Activated T-helper 9 cell treated with anti-CD3 and anti-CD28 coated beads, Interleukin-2, amount 50 U/mL, for 16 hours (primary cell): Measurements from ENCODE around the gene DDR2.

Experiments used
- DNase-seq: peaks from one replicate; pipeline ENCODE4 v3.0.0-alpha.2; 2020; ENCODE audit warnings: low read depth

The DDR2 gene

DNA sequence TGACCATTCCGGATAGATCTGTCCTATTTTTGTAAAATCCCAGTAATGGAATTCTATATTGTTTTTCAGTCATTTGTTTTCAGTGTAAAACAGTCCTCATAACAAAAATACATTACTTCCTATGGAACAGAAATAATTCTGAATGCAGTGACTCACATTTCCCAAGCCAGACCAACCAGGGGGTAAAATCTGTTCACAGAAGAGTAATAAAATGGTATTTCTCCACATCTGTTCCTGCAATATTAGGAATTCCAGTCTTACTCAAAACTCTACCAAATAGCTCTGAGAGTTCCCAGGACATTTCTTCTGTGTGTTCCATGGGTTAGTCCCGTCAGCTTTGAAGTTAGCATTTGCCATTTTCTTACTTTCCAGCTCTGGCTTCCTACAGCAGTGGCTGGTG is 2.6 kb upstream of the DDR2 start:
- no peak for DNase-seq

- no peak for DNase-seq
Observed at GRCh38 chr1:162631546-162632191, 595 bp upstream of the DDR2 start.

DNA sequence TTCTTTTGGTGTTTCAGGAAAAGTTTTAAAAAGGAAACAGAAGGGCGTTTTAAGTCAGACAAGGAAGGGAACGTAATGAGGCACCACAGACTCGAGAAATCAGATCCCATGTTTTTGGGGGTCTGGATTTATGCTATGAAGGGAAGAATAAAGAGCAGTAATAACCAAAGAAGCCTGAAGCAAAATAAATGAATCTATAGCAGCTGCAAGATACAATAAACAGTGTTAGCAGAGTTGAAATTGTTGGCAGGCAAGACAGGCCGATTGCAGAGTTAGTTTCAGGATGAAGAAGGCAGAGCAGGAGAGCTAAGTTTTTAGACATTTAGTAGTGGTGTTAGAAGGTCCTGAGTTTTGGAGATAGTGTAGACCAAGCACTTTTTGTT is 425 bp downstream of the DDR2 start:
- no peak for DNase-seq

GRCh38 chr1:162633081-162633762 is 958 bp downstream of the DDR2 start:
- DNase-seq, result no peak

- no peak for DNase-seq
Observed at GRCh38 chr1:162635418-162635817, 3.2 kb downstream of the DDR2 start.

- DNase-seq, result no peak
Observed at GRCh38 chr1:162639718-162640117, 7.5 kb downstream of the DDR2 start.

GRCh38 chr1:162641114-162641513 is 8.8 kb downstream of the DDR2 start:
- no peak for DNase-seq

DNA sequence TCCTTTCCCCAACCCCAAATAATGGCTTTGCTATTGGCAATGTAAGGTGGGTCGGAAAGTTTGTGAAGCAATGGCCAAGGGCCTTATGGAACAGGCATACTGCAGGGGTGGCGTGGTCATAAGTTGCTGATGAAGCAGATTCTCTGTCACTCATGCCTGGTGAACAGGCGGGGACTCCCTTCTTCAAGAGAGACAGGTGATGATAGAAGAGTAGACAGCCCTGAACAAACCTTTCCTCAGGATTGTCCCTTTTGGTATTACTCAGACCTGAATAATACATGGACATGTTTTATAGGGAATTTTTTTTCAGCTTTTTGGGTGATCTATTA is 12.7 kb downstream of the DDR2 start:
- DNase-seq, result no peak

- DNase-seq, result no peak
Observed at GRCh38 chr1:162645666-162646065, 13.4 kb downstream of the DDR2 start.

- DNase-seq, result no peak
Observed at GRCh38 chr1:162649583-162649982, 17.3 kb downstream of the DDR2 start.

- DNase-seq, result no peak
Observed at GRCh38 chr1:162654915-162655620, 22.8 kb downstream of the DDR2 start.

GRCh38 chr1:162656266-162656665 is 24.0 kb downstream of the DDR2 start:
- no peak for DNase-seq

GRCh38 chr1:162660574-162660973 is 28.3 kb downstream of the DDR2 start:
- no peak for DNase-seq

DNA sequence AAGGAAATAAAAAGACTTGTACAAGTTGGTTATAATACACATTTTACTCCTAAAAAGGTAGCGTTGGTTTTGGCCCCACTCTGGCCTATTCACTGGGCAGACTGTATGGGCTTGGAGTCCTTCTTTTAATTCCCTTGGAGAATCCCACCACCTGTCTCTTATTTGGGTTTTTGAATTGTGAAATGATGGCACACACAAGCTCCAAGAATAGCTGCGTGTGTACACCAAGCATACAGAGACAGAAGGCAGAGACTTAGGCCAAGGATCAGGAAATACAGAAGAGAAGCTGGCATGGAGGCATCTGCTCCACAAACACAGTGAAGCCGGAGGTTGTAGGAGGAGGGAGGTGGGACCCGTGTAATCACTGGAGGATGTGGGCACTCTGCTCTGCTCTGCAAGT is 29.1 kb downstream of the DDR2 start:
- DNase-seq, result no peak

- no peak for DNase-seq
Observed at GRCh38 chr1:162662013-162662412, 29.7 kb downstream of the DDR2 start.

- no peak for DNase-seq
Observed at GRCh38 chr1:162663086-162663485, 30.8 kb downstream of the DDR2 start.

DNA sequence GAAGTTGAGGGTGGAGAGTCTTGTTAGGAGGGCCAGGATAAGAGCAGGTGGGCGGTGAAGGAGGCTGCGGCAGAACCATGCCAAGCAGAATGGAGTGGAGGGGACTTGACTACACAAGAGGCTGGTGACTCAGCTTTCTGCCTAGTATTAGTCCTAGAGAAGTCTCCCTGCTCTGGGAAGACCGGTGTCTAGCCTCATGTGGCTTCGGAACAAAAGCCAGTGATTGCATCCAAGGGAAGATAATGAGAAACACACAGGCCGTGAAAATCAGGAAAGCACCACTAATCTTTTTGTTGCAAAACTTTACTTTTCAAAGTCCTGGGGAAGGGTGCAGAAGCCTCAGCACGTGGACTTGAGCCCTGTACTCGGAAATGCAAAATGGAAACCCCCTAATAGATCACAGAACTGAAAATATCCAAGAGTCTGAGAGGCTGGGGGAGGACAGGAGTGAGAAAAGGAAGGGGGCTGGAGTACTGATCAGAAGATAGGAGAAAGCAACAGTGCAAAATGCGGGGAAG is 31.4 kb downstream of the DDR2 start:
- no peak for DNase-seq

DNA sequence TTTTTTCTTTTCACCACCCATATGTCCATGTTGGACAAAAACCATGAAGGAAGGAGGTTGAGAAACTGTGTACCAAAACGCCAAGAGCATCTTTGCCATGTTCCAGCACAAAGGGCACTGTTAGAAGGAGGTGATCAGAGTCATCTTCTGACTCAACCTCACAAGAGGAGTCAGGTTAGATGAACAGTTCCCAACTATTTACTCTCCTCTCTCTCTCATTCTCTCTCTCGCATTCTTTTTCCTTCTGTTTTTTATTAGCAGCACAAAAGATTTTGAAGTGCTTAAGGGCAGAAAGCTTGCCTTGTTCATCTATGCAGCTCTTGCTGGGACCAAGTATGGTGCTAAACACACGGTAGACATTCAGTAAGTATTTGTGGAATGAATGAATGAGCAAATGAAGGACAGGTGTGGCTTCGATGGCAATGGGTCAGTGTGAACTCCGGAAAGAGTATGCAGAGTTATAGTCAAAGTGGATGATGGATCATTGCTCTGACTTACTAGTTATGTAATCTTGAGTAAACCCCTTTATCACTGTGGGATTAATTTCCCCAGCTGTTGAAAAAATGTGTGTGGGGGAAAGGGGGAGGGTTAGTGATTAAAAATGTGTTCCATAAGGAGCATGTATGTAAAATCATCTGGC is 33.9 kb downstream of the DDR2 start:
- DNase-seq, result no peak

- DNase-seq, result no peak
Observed at GRCh38 chr1:162667381-162668080, 35.3 kb downstream of the DDR2 start.

DNA sequence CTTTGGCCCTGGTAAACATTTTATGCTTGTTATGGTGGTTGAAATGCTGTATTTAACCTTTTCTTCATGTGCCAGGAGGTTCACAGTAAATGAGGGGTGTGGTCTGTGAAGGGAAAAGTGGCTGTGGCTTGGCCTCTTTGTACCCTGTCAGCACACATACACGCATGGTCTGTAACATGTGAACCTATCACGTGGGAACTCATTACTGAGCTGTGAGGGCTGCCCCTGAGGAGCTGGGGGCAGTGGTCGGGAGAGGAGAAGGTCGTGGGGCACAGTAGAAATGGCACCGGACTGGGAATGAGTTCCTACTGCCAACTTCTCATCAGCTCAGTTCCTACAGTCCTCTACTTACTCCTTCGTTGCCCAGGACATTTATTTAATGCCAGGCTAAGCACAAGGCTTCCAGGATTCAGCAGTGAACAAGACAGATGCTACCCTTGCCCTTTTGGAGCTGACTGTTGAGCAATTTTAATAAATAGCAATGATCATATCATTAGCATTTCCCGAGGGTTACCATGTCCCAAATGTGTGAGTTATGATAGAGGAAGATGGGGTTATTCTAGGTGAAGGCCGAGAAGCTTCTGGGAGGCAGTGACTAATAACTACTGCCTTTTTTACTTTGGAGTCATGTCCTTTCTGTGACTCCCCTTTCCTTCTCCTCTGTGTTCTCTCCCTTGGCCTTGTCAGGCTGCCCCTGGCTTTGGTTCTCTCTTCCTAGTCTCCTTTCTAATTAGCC is 38.8 kb downstream of the DDR2 start:
- no peak for DNase-seq

DNA sequence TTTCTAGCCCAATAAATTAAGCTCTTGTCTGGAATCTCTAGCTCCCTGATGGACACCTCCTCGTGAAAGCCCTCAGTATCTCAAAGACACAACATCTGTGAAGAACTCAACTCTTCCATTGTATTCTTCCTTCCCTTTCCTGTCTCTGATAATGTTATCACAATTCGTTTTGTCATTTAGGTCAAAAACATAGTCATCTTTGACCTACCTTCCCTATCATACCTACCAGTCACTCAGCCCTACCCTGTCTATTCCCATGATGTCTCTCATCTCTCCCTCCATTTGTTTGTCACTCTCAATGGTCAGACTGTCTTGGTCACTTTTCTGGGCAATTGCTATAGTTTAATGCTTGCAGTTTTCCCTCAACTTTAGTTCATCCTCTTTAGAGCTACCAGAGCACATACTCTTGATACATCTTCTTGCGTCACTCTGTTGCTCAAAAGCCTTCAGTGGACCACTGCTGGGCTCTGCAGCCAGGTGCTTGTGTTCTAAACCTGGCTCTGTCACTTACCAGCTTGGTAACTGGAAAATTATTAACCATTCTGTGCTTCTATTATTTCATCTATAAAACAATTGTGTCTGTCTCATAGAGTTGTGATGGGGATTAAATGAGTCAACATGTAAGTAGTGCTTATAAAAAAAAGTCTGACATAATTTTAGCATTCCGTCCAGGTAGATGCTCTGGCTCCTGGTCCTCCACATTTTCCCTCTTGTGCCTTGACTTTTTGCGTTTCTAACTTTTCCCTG is 39.6 kb downstream of the DDR2 start:
- DNase-seq, result no peak
